Fibroblast of skin of right biceps (primary cell): ENCODE measurements around the gene MAPT.
"Not testable (repeated sequence)": the region's sequence is repeated elsewhere in the genome, so short reads cannot be mapped to it uniquely, and the experiment has no call there.

Source experiments
- DNase-seq: peaks from one replicate; pipeline ENCODE4 v3.0.0-alpha.2; 2013

The MAPT gene

GRCh38 chr17:45931677-45932076 is 37.3 kb downstream of the MAPT start:
- no peak for DNase-seq

- DNase-seq = no peak
These were observed 40.0 kb downstream of the MAPT start for GRCh38 chr17:45934044-45934979.

- DNase-seq = no peak
These were observed 40.9 kb downstream of the MAPT start for GRCh38 chr17:45935197-45935709.

- no peak for DNase-seq
These were observed 41.6 kb downstream of the MAPT start for GRCh38 chr17:45935710-45936509.

- no peak for DNase-seq
These were observed 42.3 kb downstream of the MAPT start for GRCh38 chr17:45936610-45937009.

- DNase-seq = not testable (repeated sequence)
These were observed 42.8 kb downstream of the MAPT start for GRCh38 chr17:45937186-45937585.

- no peak for DNase-seq
These were observed 45.0 kb downstream of the MAPT start for GRCh38 chr17:45939395-45939794.

- no peak for DNase-seq
These were observed 45.9 kb downstream of the MAPT start for GRCh38 chr17:45940293-45940692.

GRCh38 chr17:45940826-45941225 is 46.5 kb downstream of the MAPT start:
- DNase-seq = no peak

GRCh38 chr17:45941395-45941794 is 47.0 kb downstream of the MAPT start:
- DNase-seq = no peak

GRCh38 chr17:45942284-45942683 is 47.9 kb downstream of the MAPT start:
- DNase-seq = no peak

- no peak for DNase-seq
These were observed 52.5 kb downstream of the MAPT start for GRCh38 chr17:45946841-45947256.

GRCh38 chr17:45948498-45948880 is 54.1 kb downstream of the MAPT start:
- no peak for DNase-seq

- peak; percentile 64 for DNase-seq
These were observed 54.7 kb downstream of the MAPT start for GRCh38 chr17:45948881-45949624.

GRCh38 chr17:45949755-45950320 is 55.5 kb downstream of the MAPT start:
- DNase-seq = no peak

- DNase-seq = no peak
These were observed 56.5 kb downstream of the MAPT start for GRCh38 chr17:45950888-45951287.

- DNase-seq = no peak
These were observed 57.0 kb downstream of the MAPT start for GRCh38 chr17:45951403-45951802.

- DNase-seq = no peak
These were observed 57.6 kb downstream of the MAPT start for GRCh38 chr17:45951941-45952340.

- DNase-seq = no peak
These were observed 58.5 kb downstream of the MAPT start for GRCh38 chr17:45952814-45953320.

GRCh38 chr17:45953561-45953960 is 59.2 kb downstream of the MAPT start:
- DNase-seq = no peak

- DNase-seq = no peak
These were observed 60.6 kb downstream of the MAPT start for GRCh38 chr17:45954914-45955313.

- DNase-seq = no peak
These were observed 61.0 kb downstream of the MAPT start for GRCh38 chr17:45955326-45955725.
